Gastrocnemius medialis (tissue), 4 donors: ENCODE measurements around the gene COLEC11.

Experiments used
- POLR2A ChIP-seq, 2 donors: fragments of 450-650 bp; IDR thresholded peaks; one replicate each; pipeline ENCODE4 v1.6.1; 2017; ENCODE audit warnings: antibody characterized with exemption in 2 of 2, mild to moderate bottlenecking in 2 of 2, moderate library complexity in 2 of 2
- TF ChIP-seq, protein P1 (sequence below), 5 experiments: fragments of 450-650 bp in 3 of 5; fragments of 200-600 bp in 2 of 5; sonication (generic) in 2 of 5; IDR thresholded peaks in 4 of 5; conservative IDR thresholded peaks in 1 of 5; 1 replicate in 4 of 5; 2 replicates in 1 of 5; pipeline ENCODE4 v1.5.1; 2016 to 2019; ENCODE audit warnings: antibody characterized with exemption in 5 of 5, mild to moderate bottlenecking in 3 of 5, moderate library complexity in 3 of 5

DNA sequence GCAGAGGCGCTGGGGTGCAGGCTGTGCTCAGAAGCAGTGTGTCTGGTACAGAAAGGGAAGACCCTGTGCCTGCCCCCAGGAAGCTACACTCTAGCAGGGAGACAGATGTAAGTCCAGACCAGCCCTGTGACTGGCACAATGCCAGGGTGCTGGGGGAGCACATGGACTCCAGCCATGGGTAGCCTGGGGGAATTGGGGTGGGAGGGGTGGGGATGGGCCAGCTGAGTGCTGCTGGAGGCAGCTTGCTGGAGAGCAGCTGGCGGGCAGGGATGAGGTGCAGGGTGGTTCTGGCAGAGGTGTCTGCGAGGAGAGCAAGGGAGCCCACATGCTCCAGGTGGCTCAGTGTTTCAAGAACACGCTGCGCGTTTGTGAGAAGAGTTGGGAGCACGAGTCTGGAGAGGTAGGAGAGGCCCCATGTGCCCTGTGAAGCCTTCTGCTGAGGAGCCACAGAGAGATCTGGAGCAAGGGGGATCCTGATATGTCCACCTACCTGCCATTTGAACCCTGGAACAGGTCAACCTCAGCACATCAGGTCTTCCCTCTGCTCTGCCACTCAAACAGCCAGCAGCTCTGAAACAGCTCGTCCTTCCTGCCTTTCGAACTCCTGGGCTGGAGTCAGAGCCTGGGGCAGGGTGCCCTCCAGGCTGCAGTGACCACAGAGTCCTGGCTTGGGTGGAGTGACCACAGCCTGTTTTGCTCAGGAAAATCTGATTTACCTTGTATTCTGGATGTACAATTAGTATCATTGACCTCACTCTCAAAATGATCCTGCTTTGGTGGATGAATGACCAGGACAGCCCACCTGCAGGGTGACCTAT, 78.2 kb downstream of the COLEC11 start:
- TF ChIP-seq, protein P1, sequence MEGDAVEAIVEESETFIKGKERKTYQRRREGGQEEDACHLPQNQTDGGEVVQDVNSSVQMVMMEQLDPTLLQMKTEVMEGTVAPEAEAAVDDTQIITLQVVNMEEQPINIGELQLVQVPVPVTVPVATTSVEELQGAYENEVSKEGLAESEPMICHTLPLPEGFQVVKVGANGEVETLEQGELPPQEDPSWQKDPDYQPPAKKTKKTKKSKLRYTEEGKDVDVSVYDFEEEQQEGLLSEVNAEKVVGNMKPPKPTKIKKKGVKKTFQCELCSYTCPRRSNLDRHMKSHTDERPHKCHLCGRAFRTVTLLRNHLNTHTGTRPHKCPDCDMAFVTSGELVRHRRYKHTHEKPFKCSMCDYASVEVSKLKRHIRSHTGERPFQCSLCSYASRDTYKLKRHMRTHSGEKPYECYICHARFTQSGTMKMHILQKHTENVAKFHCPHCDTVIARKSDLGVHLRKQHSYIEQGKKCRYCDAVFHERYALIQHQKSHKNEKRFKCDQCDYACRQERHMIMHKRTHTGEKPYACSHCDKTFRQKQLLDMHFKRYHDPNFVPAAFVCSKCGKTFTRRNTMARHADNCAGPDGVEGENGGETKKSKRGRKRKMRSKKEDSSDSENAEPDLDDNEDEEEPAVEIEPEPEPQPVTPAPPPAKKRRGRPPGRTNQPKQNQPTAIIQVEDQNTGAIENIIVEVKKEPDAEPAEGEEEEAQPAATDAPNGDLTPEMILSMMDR (IDR thresholded peaks at IDR 0.05 in 4 of 5, conservative IDR thresholded peaks at IDR 0.05 in 1 of 5) = no peak
- no peak for TF ChIP-seq POLR2A (IDR thresholded peaks at IDR 0.05)
